HUDEP-2 (cell line): ENCODE results near the gene PAPPA2.
"Not testable (repeated sequence)": the region's sequence is repeated elsewhere in the genome, so short reads cannot be mapped to it uniquely, and the experiment has no call there.

Source experiments
- DNase-seq, 76 experiments: peaks; one replicate each; lab custom pipeline; 2025; ENCODE audit not compliant: unreplicated experiment in 76 of 76; lab: John Stamatoyannopoulos, UW

Gene PAPPA2

DNA sequence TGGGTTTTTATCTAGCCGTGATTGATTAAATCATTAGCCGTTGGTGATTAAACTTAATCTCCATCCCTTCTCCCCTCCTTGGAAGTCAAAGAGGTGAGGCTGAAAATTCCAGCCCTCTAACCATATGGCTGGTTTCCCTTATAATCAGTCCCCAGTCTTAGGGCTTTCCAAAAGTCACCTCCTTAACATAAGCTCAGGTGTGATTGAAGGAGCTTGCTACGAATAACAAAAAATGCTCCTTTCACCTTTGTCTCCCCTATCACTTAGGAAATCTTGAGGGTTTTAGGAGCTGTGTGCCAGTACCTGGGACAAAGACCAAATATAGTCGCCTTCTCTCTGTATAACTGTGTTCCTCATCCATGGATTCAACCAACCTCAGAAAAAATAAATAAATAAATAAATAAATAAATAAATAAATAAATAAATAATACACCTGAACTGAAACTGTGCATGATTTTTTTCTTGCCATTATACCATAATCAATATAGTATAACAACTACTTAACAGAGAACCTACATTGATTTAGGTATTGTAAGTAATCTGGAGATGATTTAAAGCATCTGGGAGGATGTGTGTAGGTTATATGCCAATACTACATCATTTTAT lies 82.2 kb downstream of the PAPPA2 start:
- no peak for DNase-seq

DNA sequence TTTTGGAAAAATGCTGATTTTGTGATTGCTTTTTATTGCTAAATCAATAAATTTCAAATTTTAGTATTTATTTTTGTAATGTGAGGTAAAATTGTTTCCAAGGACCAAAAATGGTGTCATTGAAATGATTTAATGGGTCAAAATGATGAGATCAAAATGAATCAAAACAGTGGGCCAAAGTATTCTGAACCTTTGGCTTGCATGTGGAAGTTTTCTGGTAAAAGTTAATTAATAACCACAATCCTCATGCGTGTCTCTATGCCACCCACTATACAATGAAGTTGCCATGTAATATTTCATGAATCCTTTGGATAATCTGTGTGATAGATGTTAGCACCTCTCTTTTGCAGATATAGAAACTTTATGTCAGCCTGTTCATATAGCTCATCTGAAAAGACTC lies 83.8 kb downstream of the PAPPA2 start:
- no peak for DNase-seq

GRCh38 chr1:176551146-176551545 lies 88.2 kb downstream of the PAPPA2 start:
- DNase-seq = no peak

DNA sequence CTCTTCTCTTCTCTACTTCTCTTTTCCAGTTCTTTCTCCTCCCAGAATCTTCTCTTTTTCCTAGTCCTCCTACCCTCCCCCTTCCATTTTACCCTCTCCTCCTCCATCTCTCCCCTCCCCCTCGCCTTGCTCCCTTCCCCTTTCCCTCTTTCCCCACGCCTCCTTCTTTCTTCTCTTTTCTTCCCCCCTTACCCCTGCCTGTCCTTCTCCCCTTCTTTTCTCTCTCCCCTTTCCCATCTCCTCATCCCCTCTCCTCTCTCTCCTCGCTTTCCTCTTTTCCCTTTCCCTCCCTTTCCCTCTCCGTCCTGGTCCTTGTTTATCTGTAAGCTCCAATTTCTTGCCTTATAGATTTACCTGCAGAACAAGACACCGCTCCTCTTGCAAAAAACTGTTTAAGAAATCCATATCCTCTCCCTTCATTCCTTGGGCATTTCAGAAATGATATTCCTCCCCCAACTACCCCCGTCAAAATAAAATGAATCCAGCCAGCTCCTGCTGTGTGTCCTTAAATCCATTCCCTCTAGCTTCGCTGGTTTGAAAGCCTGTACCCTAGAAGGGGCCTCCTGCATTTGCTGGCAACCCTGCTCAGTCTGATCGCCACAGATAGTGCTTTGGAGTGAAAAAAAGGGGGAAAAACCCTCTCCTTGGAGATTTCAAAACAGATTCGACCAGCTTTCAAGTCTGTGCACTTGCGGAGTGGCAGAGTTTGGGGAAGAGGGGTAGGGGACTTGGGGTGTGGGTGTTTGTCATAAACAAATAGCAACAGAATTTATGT lies 89.4 kb downstream of the PAPPA2 start:
- no peak for DNase-seq

GRCh38 chr1:176552999-176553398 lies 90.0 kb downstream of the PAPPA2 start:
- no peak for DNase-seq

- DNase-seq = no peak
These were observed 93.3 kb downstream of the PAPPA2 start for GRCh38 chr1:176556288-176556687.

GRCh38 chr1:176557543-176558258 lies 94.7 kb downstream of the PAPPA2 start:
- DNase-seq = no peak

GRCh38 chr1:176558561-176558960 lies 95.6 kb downstream of the PAPPA2 start:
- DNase-seq = no peak

DNA sequence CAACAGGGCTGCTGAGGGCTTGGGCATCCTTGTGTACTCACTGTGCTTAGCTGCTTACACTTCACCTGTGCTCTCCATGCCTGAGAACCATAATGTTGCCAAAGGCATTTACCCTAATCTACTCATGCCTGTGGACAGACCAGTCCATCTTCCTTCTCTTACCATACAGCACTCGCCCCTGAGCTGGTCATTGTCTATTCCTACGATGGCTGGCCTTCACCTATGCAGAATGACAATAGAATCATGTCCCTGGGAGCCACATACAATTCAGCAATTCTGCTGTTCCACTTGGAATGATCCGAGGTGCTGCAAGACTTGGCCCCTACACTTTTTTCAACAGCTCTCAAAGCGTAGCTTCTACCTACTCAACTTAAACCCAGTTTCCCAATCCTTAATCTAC lies 96.5 kb downstream of the PAPPA2 start:
- DNase-seq = no peak

DNA sequence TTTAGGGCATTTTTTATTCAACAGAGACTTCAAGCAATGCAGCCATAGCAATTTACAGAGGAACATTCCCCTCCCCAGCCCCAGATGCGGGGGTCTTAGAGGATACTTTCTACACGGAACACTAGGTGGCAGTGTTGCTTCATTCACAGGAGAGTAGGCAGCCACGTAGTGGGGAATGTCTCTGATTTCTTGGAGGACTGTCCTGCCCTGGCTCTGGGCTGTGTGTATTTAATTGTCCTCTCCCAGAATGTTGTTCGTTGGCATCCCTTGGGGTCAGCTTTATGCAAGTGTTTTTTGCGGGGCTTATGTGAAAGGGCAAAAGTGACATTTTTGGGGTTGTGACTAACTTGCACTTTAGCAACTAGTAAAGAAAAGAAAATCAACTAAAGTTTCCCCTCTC lies 96.9 kb downstream of the PAPPA2 start:
- DNase-seq = peak in 25 of 76 experiments; percentile 0 to 31 (median 8)

DNA sequence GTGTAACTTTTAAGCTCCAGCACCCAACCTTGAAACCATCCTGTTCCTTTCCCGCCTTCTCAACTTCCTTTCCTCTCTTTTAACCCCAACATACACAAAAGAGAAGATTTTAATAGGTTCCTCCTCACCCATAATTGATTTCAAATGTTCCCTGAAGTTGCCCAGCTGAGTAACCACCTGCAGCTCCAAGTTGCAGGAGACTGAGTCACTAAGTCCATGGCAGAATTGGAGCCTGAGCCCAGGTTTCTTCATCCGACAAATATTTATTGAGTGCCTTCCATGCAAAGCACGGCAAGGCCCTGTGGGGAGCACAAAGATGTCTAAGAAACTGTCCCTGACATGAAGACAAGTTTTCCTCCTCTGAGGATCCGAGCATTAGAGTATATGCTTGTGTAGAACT lies 97.7 kb downstream of the PAPPA2 start:
- DNase-seq = no peak

DNA sequence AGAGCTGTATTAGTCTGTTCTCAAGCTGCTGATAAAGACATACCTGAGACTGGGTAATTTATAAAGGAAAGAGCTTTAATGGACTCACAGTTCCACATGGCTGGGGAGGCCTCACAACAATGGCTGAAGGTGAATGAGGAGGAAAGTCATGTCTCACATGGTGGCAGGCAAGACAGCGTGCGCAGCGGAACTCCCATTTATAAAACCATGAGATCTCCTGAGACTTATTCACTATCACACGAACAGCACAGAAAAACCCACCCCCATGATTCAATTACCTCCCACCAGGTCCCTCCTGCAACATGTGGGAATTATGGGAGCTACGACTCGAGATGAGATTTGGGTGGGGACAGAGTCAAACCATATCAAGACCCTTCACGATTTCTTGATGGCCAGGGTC lies 98.8 kb downstream of the PAPPA2 start:
- DNase-seq = not testable (repeated sequence)

DNA sequence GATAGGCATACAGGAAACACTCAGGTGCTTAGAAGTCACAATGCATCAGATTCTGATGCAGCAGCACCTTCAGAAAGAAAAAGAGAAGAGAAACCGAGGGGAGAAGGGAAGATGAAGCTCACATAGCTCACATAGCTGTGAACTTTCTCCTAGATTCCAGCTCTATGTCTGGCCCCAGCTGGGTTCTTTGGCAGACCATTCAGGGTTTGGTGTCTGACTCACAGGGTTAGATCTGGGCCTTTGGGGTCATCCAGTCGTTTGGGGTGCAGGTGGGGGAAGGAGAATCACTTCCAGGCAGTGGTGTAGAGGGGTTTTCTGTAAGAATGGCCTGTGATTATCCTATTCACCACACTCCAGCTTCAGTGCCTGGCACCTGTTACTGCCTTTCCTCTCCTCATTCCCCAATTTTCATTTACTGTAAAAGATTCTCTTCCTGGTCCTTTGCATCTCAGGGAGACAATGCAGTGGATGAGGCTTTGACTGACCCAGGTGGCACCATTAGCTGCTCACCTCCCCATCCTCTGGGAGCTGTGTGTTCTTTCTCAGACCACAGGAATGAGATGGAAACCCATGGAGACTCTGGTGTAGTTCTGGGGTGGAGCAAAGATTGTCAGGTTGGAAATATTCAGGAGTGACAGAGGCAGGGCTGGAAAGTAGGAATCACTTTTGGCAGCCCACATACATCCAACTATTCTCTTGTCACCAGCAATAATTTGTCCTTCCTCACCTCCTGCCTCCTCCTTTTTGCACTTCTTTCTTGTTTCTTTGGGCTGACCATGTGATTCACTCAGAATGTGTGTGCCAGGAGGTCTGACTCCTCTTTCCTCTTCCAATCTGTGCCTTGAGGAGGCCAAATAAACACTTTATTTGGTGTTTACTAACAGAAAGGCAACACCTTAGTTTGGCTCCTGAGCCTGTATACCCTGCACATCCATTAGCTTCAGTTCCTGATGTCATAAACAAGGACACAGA lies 103.3 kb downstream of the PAPPA2 start:
- no peak for DNase-seq

GRCh38 chr1:176567190-176567794 lies 104.3 kb downstream of the PAPPA2 start:
- DNase-seq = no peak

DNA sequence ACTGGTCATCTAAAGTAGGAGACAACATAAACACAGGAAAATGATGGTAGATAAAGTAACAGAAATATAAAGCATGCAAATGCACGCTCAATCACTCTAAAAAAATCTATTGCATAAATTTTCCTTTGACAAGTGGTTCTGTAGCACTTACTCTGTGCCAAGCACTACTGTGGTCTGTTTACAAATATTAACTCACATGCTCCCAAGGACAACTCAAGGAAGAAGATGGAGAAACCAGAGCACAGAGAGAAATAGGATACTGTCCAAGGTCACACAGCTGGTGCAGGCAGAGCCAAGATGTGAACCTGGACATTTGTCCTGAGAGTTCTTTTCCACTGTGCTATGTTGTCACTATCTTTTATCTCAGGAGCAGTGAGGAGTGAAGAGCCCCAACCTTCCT lies 105.2 kb downstream of the PAPPA2 start:
- DNase-seq = no peak

DNA sequence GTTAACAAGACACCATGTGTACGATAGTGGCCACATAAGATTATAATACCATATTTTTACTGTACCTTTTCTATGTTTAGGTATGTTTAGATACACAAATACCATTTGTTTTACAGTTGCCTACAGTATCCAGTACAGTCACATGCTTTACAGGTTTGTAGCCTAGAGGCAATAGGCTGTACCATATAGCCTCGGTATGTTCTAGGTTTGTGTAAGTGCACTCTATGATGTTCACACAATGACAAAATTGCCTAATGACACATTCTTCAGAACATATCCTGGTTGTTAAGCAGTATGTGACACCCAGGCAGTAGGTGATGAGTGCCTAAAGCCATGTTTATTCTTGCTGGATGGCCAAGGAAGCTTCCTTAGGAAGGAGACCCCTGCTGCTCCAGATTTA lies 111.8 kb downstream of the PAPPA2 start:
- no peak for DNase-seq

GRCh38 chr1:176575991-176576390 lies 113.0 kb downstream of the PAPPA2 start:
- no peak for DNase-seq

DNA sequence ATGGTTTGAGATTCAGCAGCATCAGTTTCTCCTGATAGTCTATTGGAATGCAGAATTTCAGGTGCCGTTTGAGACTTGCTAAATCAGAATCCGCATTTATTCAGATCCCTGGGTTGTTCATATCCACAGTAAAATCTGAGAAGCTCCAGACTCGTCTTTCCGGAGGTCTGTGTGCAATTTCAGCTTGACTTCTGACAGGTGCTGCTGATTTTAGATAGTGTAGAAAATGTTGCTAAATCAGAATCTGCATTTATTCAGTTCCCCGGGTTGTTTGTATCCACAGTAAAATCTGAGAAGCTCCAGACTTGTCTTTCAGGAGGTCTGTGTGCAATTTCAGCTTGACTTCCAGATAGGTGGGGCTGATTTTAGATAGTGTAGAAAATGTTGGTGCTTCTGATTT lies 113.7 kb downstream of the PAPPA2 start:
- no peak for DNase-seq

DNA sequence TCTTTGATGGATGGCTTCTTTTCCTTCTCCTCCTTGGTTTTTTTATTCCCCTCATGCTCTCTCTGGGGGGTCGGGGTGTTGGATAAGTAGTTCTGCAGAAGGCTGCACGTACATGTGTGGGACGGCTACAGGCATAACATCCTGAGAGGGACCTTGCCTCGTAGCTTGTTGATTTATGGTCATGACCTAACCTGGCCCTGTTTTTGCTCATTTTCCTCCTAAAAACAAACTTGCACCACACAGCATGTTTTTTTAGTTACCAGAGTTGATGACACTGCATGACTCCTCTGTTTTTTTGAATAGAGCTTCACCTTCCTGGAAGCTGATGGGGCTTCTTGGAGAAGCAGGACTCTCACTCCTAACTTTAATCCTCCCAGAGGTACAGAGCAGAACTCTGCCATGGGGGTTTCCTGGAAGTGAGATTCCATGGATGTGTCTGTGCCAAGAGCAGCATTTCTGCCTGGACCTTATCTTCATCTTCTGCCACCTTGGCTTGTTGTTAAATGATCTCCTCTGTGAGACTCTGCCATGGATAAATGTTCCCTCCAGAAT lies 114.7 kb downstream of the PAPPA2 start:
- no peak for DNase-seq

DNA sequence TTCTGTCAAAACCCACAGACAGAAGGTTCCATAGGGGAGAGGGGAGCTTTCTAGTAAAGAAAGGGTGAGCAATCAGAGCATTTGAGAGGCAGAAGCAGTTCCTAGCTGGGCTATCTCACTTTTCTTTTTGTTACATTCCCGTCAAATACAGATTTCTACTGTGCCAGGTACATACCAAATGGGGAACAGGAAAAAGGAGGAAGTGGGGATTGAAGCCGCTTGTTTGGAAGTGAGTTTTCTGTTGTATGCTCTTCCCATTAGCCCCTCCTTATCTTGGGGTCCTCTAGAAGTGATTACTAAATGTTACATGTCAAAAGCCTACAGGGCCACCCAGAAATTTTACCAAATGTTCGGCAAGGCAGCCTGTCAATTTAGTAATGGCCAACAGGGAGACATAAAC lies 116.1 kb downstream of the PAPPA2 start:
- no peak for DNase-seq
